Brain microvascular endothelial cell (primary cell): ENCODE results near the gene IL4.
A peak's percentile ranks its signal among the peaks of the same experiment; 100 is the strongest.

Experiments
- DNase-seq: peaks from one replicate; pipeline ENCODE4 v3.0.0-alpha.2; 2020
- H3K27ac ChIP-seq: fragments of 250-450 bp; sonication (Bioruptor Pico); 2 replicates; pipeline ENCODE4 v1.5.1; 2020; ENCODE audit warnings: mild to moderate bottlenecking, moderate library complexity
- H3K27me3 ChIP-seq: fragments of 250-450 bp; sonication (Bioruptor Pico); replicated peaks from 2 replicates; pipeline ENCODE4 v1.5.1; 2020; ENCODE audit warnings: mild to moderate bottlenecking
- H3K36me3 ChIP-seq: fragments of 250-450 bp; sonication (Bioruptor Pico); replicated peaks from 2 replicates; pipeline ENCODE4 v1.5.1; 2020; ENCODE audit warnings: mild to moderate bottlenecking
- H3K4me3 ChIP-seq: 2 replicates; pipeline ENCODE4 v1.5.1; 2011; ENCODE audit warnings: low read depth, mild to moderate bottlenecking, control low read depth, low read length, moderate library complexity
- in situ Hi-C: cut with HindIII; loops from 2 replicates; pipeline ENCODE4 v1.10.0; 2017; ENCODE audit warnings: low sequenced_read_pairs, low pct_ligation_motif_present
- TF ChIP-seq, protein P1 (sequence below): IDR thresholded peaks from 2 replicates; pipeline ENCODE4 v1.5.1; 2011; ENCODE audit warnings: low read depth, mild to moderate bottlenecking, moderate library complexity, low read length, control low read depth, inconsistent platforms; ENCODE audit errors: missing control alignments

IL4 gene

GRCh38 chr5:132714456-132715307 is 40.9 kb downstream of the IL4 start:
- Histone ChIP-seq H3K27ac (no peak overlapping the region), H3K36me3 (peaks cover 3% of the 10 kb centered on the region), H3K4me3 (no peak overlapping the region), H3K27me3 (no peaks in the 10 kb centered on the region)
- in situ Hi-C loops = no loop called here
- TF ChIP-seq, protein P1, sequence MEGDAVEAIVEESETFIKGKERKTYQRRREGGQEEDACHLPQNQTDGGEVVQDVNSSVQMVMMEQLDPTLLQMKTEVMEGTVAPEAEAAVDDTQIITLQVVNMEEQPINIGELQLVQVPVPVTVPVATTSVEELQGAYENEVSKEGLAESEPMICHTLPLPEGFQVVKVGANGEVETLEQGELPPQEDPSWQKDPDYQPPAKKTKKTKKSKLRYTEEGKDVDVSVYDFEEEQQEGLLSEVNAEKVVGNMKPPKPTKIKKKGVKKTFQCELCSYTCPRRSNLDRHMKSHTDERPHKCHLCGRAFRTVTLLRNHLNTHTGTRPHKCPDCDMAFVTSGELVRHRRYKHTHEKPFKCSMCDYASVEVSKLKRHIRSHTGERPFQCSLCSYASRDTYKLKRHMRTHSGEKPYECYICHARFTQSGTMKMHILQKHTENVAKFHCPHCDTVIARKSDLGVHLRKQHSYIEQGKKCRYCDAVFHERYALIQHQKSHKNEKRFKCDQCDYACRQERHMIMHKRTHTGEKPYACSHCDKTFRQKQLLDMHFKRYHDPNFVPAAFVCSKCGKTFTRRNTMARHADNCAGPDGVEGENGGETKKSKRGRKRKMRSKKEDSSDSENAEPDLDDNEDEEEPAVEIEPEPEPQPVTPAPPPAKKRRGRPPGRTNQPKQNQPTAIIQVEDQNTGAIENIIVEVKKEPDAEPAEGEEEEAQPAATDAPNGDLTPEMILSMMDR = peak; percentile 3
- DNase-seq = no peak

GRCh38 chr5:132718544-132719312 is 44.9 kb downstream of the IL4 start:
- TF ChIP-seq, protein P1 = no peak

GRCh38 chr5:132725745-132726144 is 52.0 kb downstream of the IL4 start:
- TF ChIP-seq, protein P1 = no peak
- Histone ChIP-seq H3K36me3 (no peaks in the 10 kb centered on the region), H3K27me3 (no peaks in the 10 kb centered on the region), H3K4me3 (no peak overlapping the region), H3K27ac (no peak overlapping the region)
- in situ Hi-C loops = no loop called here
- DNase-seq = no peak

More at GRCh38 chr5:132718544-132719312, 44.9 kb downstream of the IL4 start:
- Histone ChIP-seq H3K27me3 (no peaks in the 10 kb centered on the region), H3K36me3 (peaks cover 3% of the 10 kb centered on the region), H3K4me3 (no peak overlapping the region), H3K27ac (no peak overlapping the region)
- in situ Hi-C loops = no loop called here
- no peak for DNase-seq

- H3K36me3 ChIP-seq = peaks cover 2% of the 10 kb centered on the region
- no peaks in the 10 kb centered on the region for H3K27me3 ChIP-seq
- TF ChIP-seq, protein P1 = no peak
- in situ Hi-C loops = no loop called here
- H3K4me3 ChIP-seq = no peak overlapping the region
- DNase-seq = no peak
- H3K27ac ChIP-seq = no peak overlapping the region
Observed at GRCh38 chr5:132729896-132730295, 56.1 kb downstream of the IL4 start.
